NCI-H1092 treated with DMSO at 0.1 percent for 48 hours (cell line): ENCODE data around the gene RIT2.
A peak's percentile ranks its signal among the peaks of the same experiment; 100 is the strongest.
"Not testable (repeated sequence)": the region's sequence is repeated elsewhere in the genome, so short reads cannot be mapped to it uniquely, and the experiment has no call there.

ENCODE experiments used
- DNase-seq: peaks from one replicate; lab custom pipeline; 2025; lab: John Stamatoyannopoulos, UW

Gene RIT2

DNA sequence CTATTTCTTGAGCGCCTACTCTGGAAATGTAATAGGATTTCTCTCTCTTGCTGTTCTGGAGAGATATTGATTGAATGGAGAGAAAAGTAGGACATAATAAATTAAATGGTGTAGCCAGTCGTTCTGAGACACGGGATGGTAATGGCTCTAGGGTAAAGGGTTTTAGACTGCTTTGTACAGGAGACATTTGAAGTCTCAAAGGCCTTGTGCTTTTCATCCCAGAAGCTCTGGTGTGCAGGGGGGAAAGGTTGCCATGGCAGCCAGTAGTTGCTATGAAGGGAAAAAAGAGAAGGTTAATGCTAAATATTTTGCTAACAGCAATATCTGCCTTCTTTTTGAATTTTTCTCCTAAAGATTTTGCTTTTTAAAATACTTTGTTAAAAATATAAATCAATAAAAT, 359.3 kb downstream of the RIT2 start:
- no peak for DNase-seq

- no peak for DNase-seq
These were observed 362.6 kb downstream of the RIT2 start for GRCh38 chr18:42752916-42753315.

- DNase-seq = no peak
These were observed 368.7 kb downstream of the RIT2 start for GRCh38 chr18:42746794-42747193.

DNA sequence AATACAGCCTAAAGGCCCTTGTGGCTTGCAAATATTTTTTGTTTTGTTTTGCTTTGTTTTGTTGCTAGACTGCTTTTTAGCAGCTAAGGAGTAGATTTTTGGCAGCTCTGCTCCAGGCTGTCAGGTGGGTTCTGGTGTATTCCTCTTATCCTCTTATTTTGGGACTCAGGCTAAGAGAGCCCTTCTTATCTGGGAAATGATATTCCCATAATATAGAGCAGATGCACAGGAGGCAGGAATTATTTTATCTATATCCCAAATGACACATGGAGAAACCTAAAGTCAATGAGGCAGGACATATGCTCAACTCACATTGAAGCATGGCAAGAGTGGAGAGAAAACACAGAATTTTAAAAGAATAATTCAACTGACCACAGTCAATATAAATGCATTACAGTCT, 369.6 kb downstream of the RIT2 start:
- no peak for DNase-seq

DNA sequence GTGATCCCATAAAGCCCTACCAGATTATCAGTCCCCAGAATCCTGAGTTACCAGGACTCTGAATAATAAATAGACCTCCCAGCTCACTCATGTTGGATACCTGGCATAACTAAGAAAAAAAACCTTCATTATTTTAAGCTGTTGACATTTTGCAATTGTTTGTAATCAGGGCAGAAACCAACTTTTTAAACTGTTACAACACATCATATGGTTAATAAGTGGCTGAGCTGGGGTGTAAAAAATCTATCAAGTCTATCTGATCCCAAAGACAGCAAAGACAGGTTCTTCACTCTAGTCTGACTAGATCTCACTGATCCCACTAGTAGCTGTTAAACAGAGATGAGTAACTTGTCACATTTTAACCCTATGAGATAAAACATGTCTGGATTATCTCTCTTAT, 370.3 kb downstream of the RIT2 start:
- no peak for DNase-seq

DNA sequence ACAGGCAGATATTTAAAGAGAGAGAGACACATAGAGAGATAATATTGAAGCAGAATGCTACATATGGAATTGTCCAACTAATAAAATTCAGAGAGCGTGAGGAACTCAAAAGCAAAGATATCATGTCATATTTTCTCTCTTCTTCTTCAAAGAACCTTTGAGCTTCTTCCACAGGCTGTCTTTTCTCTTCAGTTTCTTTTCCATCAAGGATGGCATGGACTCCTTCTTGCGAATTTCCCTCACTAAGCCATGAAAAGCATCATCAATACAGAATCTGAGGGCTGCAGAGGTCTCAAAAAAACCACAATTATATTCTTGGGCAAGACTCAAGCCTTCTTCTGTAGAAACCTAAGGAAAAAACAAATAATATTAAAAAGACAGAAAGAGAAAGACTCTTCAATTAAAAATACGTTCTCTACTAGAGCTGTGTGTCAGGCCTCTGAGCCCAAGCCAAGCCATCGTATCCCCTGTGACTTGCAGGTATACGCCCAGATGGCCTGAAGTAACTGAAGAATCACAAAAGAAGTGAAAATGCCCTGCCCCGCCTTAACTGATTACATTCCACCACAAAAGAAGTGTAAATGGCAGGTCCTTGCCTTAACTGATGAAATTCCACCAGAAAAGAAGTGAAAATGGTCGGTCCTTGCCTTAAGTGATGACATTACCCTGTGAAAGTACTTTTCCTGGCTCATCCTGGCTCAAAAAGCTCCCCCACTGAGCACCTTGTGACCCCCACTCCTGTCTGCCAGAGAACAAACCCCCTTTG, 371.9 kb downstream of the RIT2 start:
- no peak for DNase-seq

GRCh38 chr18:42742969-42743368, 372.5 kb downstream of the RIT2 start:
- no peak for DNase-seq

DNA sequence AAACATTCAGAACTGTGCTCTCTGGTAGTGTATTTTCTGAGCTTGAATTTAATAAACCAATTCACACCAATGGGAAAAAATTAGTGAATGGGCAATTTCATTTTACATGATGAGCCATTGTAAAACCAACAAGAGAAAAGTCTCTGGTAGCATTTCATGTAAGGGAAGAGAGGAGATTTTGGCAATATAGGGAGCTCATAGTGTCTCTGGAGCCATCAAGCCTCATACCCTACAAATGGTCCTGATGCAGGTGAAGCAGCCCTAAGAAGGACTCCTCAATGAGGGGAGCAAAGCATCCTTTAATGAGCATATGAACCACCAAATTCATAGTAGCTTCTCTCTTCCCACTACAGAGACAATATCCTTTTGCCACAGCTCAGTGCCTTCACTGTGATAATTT, 373.0 kb downstream of the RIT2 start:
- no peak for DNase-seq

GRCh38 chr18:42741805-42742347, 373.6 kb downstream of the RIT2 start:
- DNase-seq = not testable (repeated sequence)

- DNase-seq = not testable (repeated sequence)
These were observed 374.2 kb downstream of the RIT2 start for GRCh38 chr18:42741299-42741698.

DNA sequence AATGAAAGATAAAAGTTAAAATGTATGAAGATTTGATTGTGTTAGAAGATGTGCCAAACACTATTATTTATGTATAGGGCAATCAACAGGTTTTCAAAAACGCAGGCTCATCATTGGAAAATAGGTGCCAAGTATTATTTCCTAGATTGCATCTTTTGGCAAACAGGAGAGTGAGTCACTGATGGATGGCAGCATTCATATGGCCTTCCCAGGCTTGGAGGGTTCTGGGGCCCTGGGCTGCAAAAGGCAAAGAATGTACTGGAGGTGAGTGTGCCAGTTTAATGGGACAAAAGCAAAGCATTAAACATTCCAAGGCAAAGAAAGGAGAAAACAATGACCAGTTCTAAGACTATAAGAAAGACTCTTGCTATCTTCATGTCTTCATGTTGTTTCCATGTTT, 379.4 kb downstream of the RIT2 start:
- DNase-seq = no peak

DNA sequence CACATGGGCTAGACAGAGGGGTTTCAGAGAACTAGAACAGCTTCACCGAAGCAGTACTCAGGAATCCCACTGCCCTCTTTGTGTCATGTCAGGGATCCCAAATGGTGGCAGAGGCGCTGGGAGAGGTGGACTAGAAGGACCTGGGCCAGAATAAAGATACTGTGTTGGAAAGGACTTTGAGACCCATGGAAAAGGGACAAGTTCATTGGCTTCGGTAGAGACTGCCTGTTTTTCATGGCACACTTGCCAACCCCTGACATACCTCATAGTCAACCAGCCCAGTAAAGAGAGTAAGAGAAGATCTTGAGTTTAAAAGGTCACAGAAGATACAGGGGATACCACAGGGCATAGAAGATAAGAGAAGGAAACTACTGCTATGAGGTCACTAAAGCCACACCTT, 381.0 kb downstream of the RIT2 start:
- no peak for DNase-seq

GRCh38 chr18:42730272-42730671, 385.2 kb downstream of the RIT2 start:
- DNase-seq = no peak

DNA sequence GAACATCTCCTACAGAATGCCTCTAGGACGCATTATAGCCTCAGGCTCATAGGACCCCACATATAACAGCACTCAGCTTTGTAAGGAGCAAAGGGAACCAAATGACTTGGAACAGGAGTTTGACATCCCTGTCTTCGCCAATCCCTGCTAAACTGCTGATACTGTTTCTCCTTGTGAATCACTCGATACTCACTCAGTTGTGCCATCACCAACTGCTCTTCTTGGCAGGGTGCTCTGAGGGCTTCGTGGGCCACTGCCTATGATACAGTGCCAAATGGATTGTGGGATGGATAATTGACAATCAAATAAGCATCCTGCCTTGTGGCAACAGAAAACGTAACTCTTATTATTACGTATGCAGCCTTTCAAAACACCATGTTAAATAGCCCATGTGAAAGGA, 396.3 kb downstream of the RIT2 start:
- DNase-seq = no peak

- DNase-seq = no peak
These were observed 403.4 kb downstream of the RIT2 start for GRCh38 chr18:42712065-42712464.

- DNase-seq = no peak
These were observed 408.4 kb downstream of the RIT2 start for GRCh38 chr18:42707080-42707479.

DNA sequence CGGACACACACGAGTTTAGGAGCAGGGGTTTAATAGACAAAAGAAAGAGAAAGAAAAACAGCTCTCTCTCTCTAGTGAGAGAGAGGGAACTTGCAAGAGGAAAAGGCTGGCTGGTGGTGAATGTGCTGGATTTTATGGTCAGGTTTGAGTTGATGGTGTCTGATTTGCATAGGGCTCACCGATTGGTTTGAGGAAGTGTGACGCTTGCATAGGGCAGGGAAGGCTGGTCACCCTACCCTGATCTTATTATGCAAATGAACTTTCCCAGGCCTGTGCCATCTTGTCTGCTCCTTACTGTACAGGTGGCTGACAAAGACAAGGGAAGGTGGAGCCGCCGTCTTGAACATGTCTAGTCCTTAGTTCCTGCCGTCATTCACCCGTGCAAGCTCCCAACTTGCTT, 408.9 kb downstream of the RIT2 start:
- DNase-seq = peak; percentile 12

- no peak for DNase-seq
These were observed 409.4 kb downstream of the RIT2 start for GRCh38 chr18:42706029-42706608.
